Ishikawa (cell line): ENCODE measurements around the gene CNOT6.

Source experiments
- CEBPB ChIP-seq: IDR thresholded peaks from 2 replicates; pipeline ENCODE4 v1.6.1; 2012
- CREB1 ChIP-seq: IDR thresholded peaks from 2 replicates; pipeline ENCODE4 v1.6.1; 2012; ENCODE audit warnings: low read depth
- EGR1 ChIP-seq: IDR thresholded peaks from 2 replicates; pipeline ENCODE4 v1.6.1; 2012
- EP300 ChIP-seq: IDR thresholded peaks from 2 replicates; pipeline ENCODE4 v1.6.1; 2012; ENCODE audit warnings: borderline replicate concordance
- FOXM1 ChIP-seq: IDR thresholded peaks from 2 replicates; pipeline ENCODE4 v1.6.1; 2012; ENCODE audit warnings: low read depth, borderline replicate concordance
- MAX ChIP-seq: IDR thresholded peaks from 2 replicates; pipeline ENCODE4 v1.6.1; 2012
- NFIC ChIP-seq: IDR thresholded peaks from 2 replicates; pipeline ENCODE4 v1.6.1; 2012
- RAD21 ChIP-seq: IDR thresholded peaks from 2 replicates; pipeline ENCODE4 v1.6.1; 2012; ENCODE audit warnings: low read depth
- REST ChIP-seq: IDR thresholded peaks from 2 replicates; pipeline ENCODE4 v1.6.1; 2012; ENCODE audit warnings: low read depth, mild to moderate bottlenecking
- TAF1 ChIP-seq: IDR thresholded peaks from 2 replicates; pipeline ENCODE4 v1.6.1; 2012; ENCODE audit warnings: low read depth, mild to moderate bottlenecking
- TCF12 ChIP-seq: IDR thresholded peaks from 2 replicates; pipeline ENCODE4 v1.6.1; 2012; ENCODE audit warnings: low read depth
- TEAD4 ChIP-seq: IDR thresholded peaks from 2 replicates; pipeline ENCODE4 v1.6.1; 2012
- USF1 ChIP-seq: IDR thresholded peaks from 2 replicates; pipeline ENCODE4 v1.6.1; 2012
- YY1 ChIP-seq: IDR thresholded peaks from 2 replicates; pipeline ENCODE4 v1.6.1; 2012; ENCODE audit warnings: low read depth
- ZBTB7A ChIP-seq: IDR thresholded peaks from 2 replicates; pipeline ENCODE4 v1.6.1; 2012; ENCODE audit warnings: low read depth

The CNOT6 gene

GRCh38 chr5:180598797-180599589, 104.8 kb downstream of the CNOT6 start:
- TF ChIP-seq RAD21, result no peak
- no peak for TF ChIP-seq CEBPB
- TF ChIP-seq FOXM1, result no peak
- TF ChIP-seq NFIC, result no peak
- no peak for TF ChIP-seq EP300
- TF ChIP-seq YY1, result no peak
- no peak for TF ChIP-seq EGR1
- TF ChIP-seq TAF1, result no peak
- TF ChIP-seq USF1, result no peak
- TF ChIP-seq REST, result no peak
- no peak for TF ChIP-seq ZBTB7A
- no peak for TF ChIP-seq TEAD4
- no peak for TF ChIP-seq MAX
- no peak for TF ChIP-seq CREB1

GRCh38 chr5:180599590-180599914, 105.4 kb downstream of the CNOT6 start:
- TF ChIP-seq ZBTB7A (no peak), EP300 (no peak), YY1 (no peak), CEBPB (no peak)

- no peak for TF ChIP-seq EP300
- TF ChIP-seq NFIC, result no peak
- TF ChIP-seq MAX, result no peak
Measured at GRCh38 chr5:180599981-180600553, 105.9 kb downstream of the CNOT6 start.

- TF ChIP-seq NFIC (no peak), ZBTB7A (no peak), RAD21 (no peak), TEAD4 (no peak)
Measured at GRCh38 chr5:180600554-180601041, 106.4 kb downstream of the CNOT6 start.

- no peak for TF ChIP-seq YY1
- TF ChIP-seq USF1, result no peak
- TF ChIP-seq FOXM1, result no peak
Measured at GRCh38 chr5:180601591-180602480, 107.7 kb downstream of the CNOT6 start.

- TF ChIP-seq EGR1 (no peak), TCF12 (no peak), ZBTB7A (no peak)
Measured at GRCh38 chr5:180602481-180603075, 108.4 kb downstream of the CNOT6 start.

GRCh38 chr5:180603076-180603594, 109.0 kb downstream of the CNOT6 start:
- TF ChIP-seq USF1, result no peak
- TF ChIP-seq ZBTB7A, result no peak
- no peak for TF ChIP-seq TEAD4
- TF ChIP-seq NFIC, result no peak
- TF ChIP-seq YY1, result no peak
- TF ChIP-seq RAD21, result no peak
- TF ChIP-seq REST, result no peak
- no peak for TF ChIP-seq CEBPB
- no peak for TF ChIP-seq TCF12
